ENCODE data around the gene CNEP1R1.
"Not testable (repeated sequence)": the region's sequence is repeated elsewhere in the genome, so short reads cannot be mapped to it uniquely, and the experiment has no call there.

Gene CNEP1R1

GRCh38 chr16:50010212-50010611, 14.8 kb upstream of the CNEP1R1 start:
- no peaks in the 10 kb centered on the region for H3K36me3 ChIP-seq (ENCODE audit: control insufficient read depth, insufficient read depth, low read length)
- no peak overlapping the region for H3K4me3 ChIP-seq (replicated peaks; ENCODE audit: low read depth, low read length)
- H3K27me3 ChIP-seq (replicated peaks; ENCODE audit: control insufficient read depth, insufficient read depth, low read length), result no peaks in the 10 kb centered on the region
- no peak for TF ChIP-seq CTCF (IDR thresholded peaks at IDR 0.05; ENCODE audit: insufficient read depth, low read length, poor library complexity, severe bottlenecking)
- no peak for DNase-seq (ENCODE audit: extremely low read depth, insufficient read length)

- TF ChIP-seq CTCF (IDR thresholded peaks at IDR 0.05; ENCODE audit: insufficient read depth, low read length, poor library complexity, severe bottlenecking), result no peak
- no peaks in the 10 kb centered on the region for H3K36me3 ChIP-seq (ENCODE audit: control insufficient read depth, insufficient read depth, low read length)
- H3K4me3 ChIP-seq (replicated peaks; ENCODE audit: low read depth, low read length), result no peak overlapping the region
- H3K27me3 ChIP-seq (replicated peaks; ENCODE audit: control insufficient read depth, insufficient read depth, low read length), result no peaks in the 10 kb centered on the region
- no peak for DNase-seq (ENCODE audit: extremely low read depth, insufficient read length)
Observed at GRCh38 chr16:50011707-50012106, 13.3 kb upstream of the CNEP1R1 start.

GRCh38 chr16:50012182-50012581, 12.8 kb upstream of the CNEP1R1 start:
- Histone ChIP-seq H3K4me3 (replicated peaks; ENCODE audit: low read depth, low read length) (no peak overlapping the region), H3K36me3 (ENCODE audit: control insufficient read depth, insufficient read depth, low read length) (no peaks in the 10 kb centered on the region), H3K27me3 (replicated peaks; ENCODE audit: control insufficient read depth, insufficient read depth, low read length) (no peaks in the 10 kb centered on the region)
- no peak for TF ChIP-seq CTCF (IDR thresholded peaks at IDR 0.05; ENCODE audit: insufficient read depth, low read length, poor library complexity, severe bottlenecking)
- no peak for DNase-seq (ENCODE audit: extremely low read depth, insufficient read length)

GRCh38 chr16:50014211-50014610, 10.8 kb upstream of the CNEP1R1 start:
- H3K36me3 ChIP-seq (ENCODE audit: control insufficient read depth, insufficient read depth, low read length); H3K4me3 ChIP-seq (replicated peaks; ENCODE audit: low read depth, low read length); DNase-seq (ENCODE audit: extremely low read depth, insufficient read length); H3K27me3 ChIP-seq (replicated peaks; ENCODE audit: control insufficient read depth, insufficient read depth, low read length): not testable (repeated sequence)

GRCh38 chr16:50015631-50016030, 9.4 kb upstream of the CNEP1R1 start:
- no peak for TF ChIP-seq CTCF (IDR thresholded peaks at IDR 0.05; ENCODE audit: insufficient read depth, low read length, poor library complexity, severe bottlenecking)
- no peaks in the 10 kb centered on the region for H3K27me3 ChIP-seq (replicated peaks; ENCODE audit: control insufficient read depth, insufficient read depth, low read length)
- H3K4me3 ChIP-seq (replicated peaks; ENCODE audit: low read depth, low read length), result no peak overlapping the region
- DNase-seq (ENCODE audit: extremely low read depth, insufficient read length), result no peak
- no peaks in the 10 kb centered on the region for H3K36me3 ChIP-seq (ENCODE audit: control insufficient read depth, insufficient read depth, low read length)

- no peak for DNase-seq (ENCODE audit: extremely low read depth, insufficient read length)
Observed at GRCh38 chr16:50017553-50017952, 7.5 kb upstream of the CNEP1R1 start.

More at GRCh38 chr16:50017553-50017952, 7.5 kb upstream of the CNEP1R1 start:
- TF ChIP-seq CTCF (IDR thresholded peaks at IDR 0.05; ENCODE audit: insufficient read depth, low read length, poor library complexity, severe bottlenecking), result no peak
- no peak overlapping the region for H3K4me3 ChIP-seq (replicated peaks; ENCODE audit: low read depth, low read length)
- H3K27me3 ChIP-seq (replicated peaks; ENCODE audit: control insufficient read depth, insufficient read depth, low read length), result no peaks in the 10 kb centered on the region
- H3K36me3 ChIP-seq (ENCODE audit: control insufficient read depth, insufficient read depth, low read length), result no peaks in the 10 kb centered on the region

All from GM06990 (cell line).